Small intestine (tissue), 7 donors: ENCODE results near the gene FRMPD1. TPM values are rescaled to one million over a fixed set of nuclear protein-coding genes. Genes with fewer than 3 reads are reported as not detected.

Experiments used
- DNase-seq, 2 donors: peaks; one replicate each; pipeline versions ENCODE4 v3.0.0 to v3.0.0-alpha.2; 2013
- FAIRE-seq: peaks from 2 replicates; lab custom pipeline; 2012; peaks lifted over from hg19 to GRCh38; lab: Jason Lieb, UNC
- H3K27ac ChIP-seq, 3 donors: one replicate each; pipeline ENCODE4 v1.5.1; 2013; ENCODE audit warnings: low read length in 2 of 3, mild to moderate bottlenecking in 2 of 3, control low read depth in 1 of 3, inconsistent platforms in 1 of 3, low read depth in 1 of 3, moderate library complexity in 1 of 3
- H3K27me3 ChIP-seq, 3 donors: one replicate each; pipeline ENCODE4 v1.6.1; 2013; ENCODE audit warnings: low read length in 3 of 3, inconsistent platforms in 1 of 3; ENCODE audit not compliant: control insufficient read depth in 3 of 3, insufficient read depth in 3 of 3
- H3K36me3 ChIP-seq, 3 donors: one replicate each; pipeline ENCODE4 v1.6.1; 2013; ENCODE audit warnings: low read length in 3 of 3, inconsistent platforms in 1 of 3, low read depth in 1 of 3, mild to moderate bottlenecking in 1 of 3, moderate library complexity in 1 of 3; ENCODE audit not compliant: control insufficient read depth in 3 of 3, insufficient read depth in 2 of 3
- H3K4me1 ChIP-seq, 3 donors: one replicate each; pipeline ENCODE4 v1.6.1; 2013; ENCODE audit warnings: low read length in 2 of 3, inconsistent platforms in 1 of 3, low read depth in 1 of 3, mild to moderate bottlenecking in 1 of 3, moderate library complexity in 1 of 3; ENCODE audit not compliant: control insufficient read depth in 3 of 3, insufficient read depth in 2 of 3
- H3K4me3 ChIP-seq, 3 donors: one replicate each; pipeline ENCODE4 v1.5.1; 2013; ENCODE audit warnings: low read length in 3 of 3, control low read depth in 1 of 3, inconsistent platforms in 1 of 3, low read depth in 1 of 3, mild to moderate bottlenecking in 1 of 3, moderate library complexity in 1 of 3
- H3K9me3 ChIP-seq, 2 donors: one replicate each; pipeline ENCODE4 v1.6.1; 2013; ENCODE audit warnings: low read depth in 1 of 2, low read length in 1 of 2; ENCODE audit not compliant: control insufficient read depth in 2 of 2, insufficient read depth in 1 of 2
- WGBS, 3 donors: extraction: QIAGEN DNeasy Blood & Tissue Kit; methylation state at CpG; one replicate each; pipeline ENCODE4 v1.1.7; 2013; 5-methylcytosine and 5-hydroxymethylcytosine counted together
- polyA plus RNA-seq, 4 donors: library from polyadenylated mRNA; stranded (reverse) in 3 of 4; unstranded in 1 of 4; fragments of 200-250 nt in 3 of 4; fragments of 120-200 nt in 1 of 4; gene quantifications; one replicate each; pipeline versions ENCODE4 v1.2.1 to v1.2.3, GENCODE V29; 2013
- donor health status: healthy with polysubstance abuse.
- donor health status: control.
- donor health status: control.
- donor health status: Bipolar disorder and iron deficiency.
- donor health status: healthy.

FRMPD1 gene
- polyA plus RNA-seq, 4 donors: 0.06 TPM; not detected in 2

DNA sequence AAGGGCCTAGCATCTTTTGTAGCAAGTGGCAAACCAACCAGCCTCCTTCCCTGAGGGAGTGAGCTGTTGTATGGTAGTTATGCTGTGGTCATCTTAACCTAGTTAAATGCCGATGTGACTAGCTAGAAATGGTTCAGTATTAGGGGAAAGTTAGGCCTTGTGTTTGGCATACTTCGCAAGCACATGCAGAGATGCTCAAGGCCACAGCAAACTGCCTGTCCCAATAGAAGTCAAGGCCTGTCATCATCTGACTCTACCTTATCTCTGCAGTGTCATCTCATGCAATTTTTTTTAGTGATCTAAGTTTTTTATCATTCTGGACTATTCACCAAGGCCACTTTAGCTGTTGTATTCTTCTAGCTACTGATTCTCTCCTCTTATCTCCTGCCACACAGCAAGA lies 139.3 kb downstream of the FRMPD1 start:
- no peak for DNase-seq
- Histone ChIP-seq H3K36me3 (peaks cover 0 to 2% (median 0%) of the 10 kb centered on the region in 3 donors), H3K4me3 (no peak overlapping the region), H3K27ac (no peak overlapping the region), H3K27me3 (peaks cover 0 to 9% (median 0%) of the 10 kb centered on the region in 3 donors), H3K4me1 (peaks cover 0 to 2% (median 0%) of the 10 kb centered on the region in 3 donors), H3K9me3 (no peaks in the 10 kb centered on the region)
- WGBS, 3 donors: 98 to 99% (median 98%) methylated on average over 2 of the region's 2 CpGs
- no peak for FAIRE-seq

DNA sequence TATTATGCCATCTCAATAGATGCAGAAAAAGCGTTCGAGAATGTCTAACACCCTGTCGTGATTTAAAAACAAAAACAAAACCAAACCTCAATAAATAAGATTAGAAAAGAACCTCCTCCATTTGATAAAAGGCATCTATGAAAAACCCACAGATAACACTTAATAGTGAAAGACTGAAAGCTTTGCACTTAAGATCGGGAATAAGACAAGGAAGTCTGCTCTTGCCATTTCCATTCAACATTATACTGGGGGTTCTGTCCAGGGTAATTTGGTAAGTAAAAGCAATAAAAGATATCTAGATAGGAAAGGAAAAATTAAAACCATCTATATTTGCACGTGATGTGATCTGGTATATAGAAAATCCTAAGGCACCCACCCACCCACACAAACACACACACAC lies 141.4 kb downstream of the FRMPD1 start:
- FAIRE-seq (no peak), DNase-seq (no peak)
- Histone ChIP-seq H3K9me3 (no peaks in the 10 kb centered on the region), H3K27me3 (peaks cover 0 to 2% (median 0%) of the 10 kb centered on the region in 3 donors), H3K4me3 (no peak overlapping the region), H3K36me3 (peaks cover 0 to 2% (median 0%) of the 10 kb centered on the region in 3 donors), H3K4me1 (no peaks in the 10 kb centered on the region), H3K27ac (no peak overlapping the region)
- 85 to 92% (median 88%) methylated on average over 5 of the region's 5 CpGs for WGBS, 3 donors

DNA sequence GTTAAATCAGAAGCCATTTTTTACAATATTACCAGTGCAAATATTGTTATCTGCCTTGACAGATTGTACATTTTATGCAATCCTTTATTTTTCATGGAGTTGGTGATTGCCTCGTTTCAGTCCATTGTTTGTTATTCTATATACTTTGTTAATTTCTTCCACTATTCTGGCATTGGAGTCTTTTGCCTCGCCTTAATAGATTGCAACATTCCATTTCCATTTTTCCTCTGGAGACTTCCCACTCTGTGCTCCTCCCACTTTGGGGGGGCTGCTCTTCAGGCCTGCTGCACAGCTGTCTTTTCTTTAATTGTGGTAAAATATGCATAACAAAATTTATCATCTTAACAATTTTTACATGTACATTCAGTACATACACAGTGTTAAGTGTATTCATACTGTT lies 145.5 kb downstream of the FRMPD1 start:
- DNase-seq (no peak), FAIRE-seq (no peak)
- 56 to 61% (median 59%) methylated on average over 2 of the region's 2 CpGs for WGBS, 3 donors
- no peaks in the 10 kb centered on the region for H3K4me1 ChIP-seq
- no peaks in the 10 kb centered on the region for H3K27me3 ChIP-seq
- no peaks in the 10 kb centered on the region for H3K9me3 ChIP-seq
- H3K36me3 ChIP-seq: no peaks in the 10 kb centered on the region
- H3K27ac ChIP-seq: no peak overlapping the region
- H3K4me3 ChIP-seq: no peak overlapping the region

Other genes with a start within 250 kb of the FRMPD1 start
- 100 to 1,000 TPM; 103 to 134 (median 123) TPM for gene GRHPR, start 228.3 kb upstream of the FRMPD1 start, polyA plus RNA-seq
- 10 to 100 TPM in 1 of 4 donors, 1 to 10 TPM in 3; 5.8 to 15.8 (median 6.9) TPM for gene ZBTB5, start 185.5 kb upstream of the FRMPD1 start, polyA plus RNA-seq
- 10 to 100 TPM in 2 of 4 donors, 1 to 10 TPM in 2; 2.2 to 20.3 (median 11.2) TPM for gene POLR1E, start 165.0 kb upstream of the FRMPD1 start, polyA plus RNA-seq
- gene FBXO10, start 74.6 kb upstream of the FRMPD1 start, polyA plus RNA-seq: 1 to 10 TPM; 1.4 to 4.4 (median 2.4) TPM
- gene TOMM5, start 58.4 kb upstream of the FRMPD1 start, polyA plus RNA-seq: 100 to 1,000 TPM; 130 to 140 (median 137) TPM
- gene TRMT10B, start 102.9 kb downstream of the FRMPD1 start, polyA plus RNA-seq: 10 to 100 TPM in 1 of 4 donors, 1 to 10 TPM in 3; 4.5 to 21.6 (median 5.6) TPM
- 10 to 100 TPM; 11.9 to 38.8 (median 25.5) TPM for gene EXOSC3, start 134.1 kb downstream of the FRMPD1 start, polyA plus RNA-seq
- 10 to 100 TPM in 1 of 4 donors, 1 to 10 TPM in 3; 5.6 to 21.8 (median 7.5) TPM for gene DCAF10, start 149.8 kb downstream of the FRMPD1 start, polyA plus RNA-seq